Fibroblast of lung (primary cell): ENCODE measurements around the gene NEURL2. TPM values are rescaled to one million over a fixed set of nuclear protein-coding genes. Genes with fewer than 3 reads are reported as not detected.

Source experiments
- DNase-seq, 2 donors: peaks; one replicate each; pipeline versions ENCODE4 v3.0.0 to v3.0.0-alpha.2; 2010; ENCODE audit warnings: low read depth in 2 of 2
- H2AFZ ChIP-seq: 2 replicates; pipeline ENCODE4 v1.5.1; 2012; ENCODE audit warnings: low read length, control low read depth, inconsistent platforms
- H3K27ac ChIP-seq: 2 replicates; pipeline ENCODE4 v1.5.1; 2011; ENCODE audit warnings: low read length, control low read depth; ENCODE audit not compliant: insufficient read depth
- H3K27me3 ChIP-seq: 2 replicates; pipeline ENCODE4 v1.5.1; 2011; ENCODE audit warnings: mild to moderate bottlenecking, low read length; ENCODE audit not compliant: control insufficient read depth, insufficient read depth
- H3K36me3 ChIP-seq: 2 replicates; pipeline ENCODE4 v1.5.1; 2011; ENCODE audit warnings: low read length; ENCODE audit not compliant: control insufficient read depth, insufficient read depth
- H3K4me1 ChIP-seq: 2 replicates; pipeline ENCODE4 v1.5.1; 2011; ENCODE audit warnings: low read length; ENCODE audit not compliant: control insufficient read depth, insufficient read depth; ENCODE audit errors: extremely low read depth
- H3K4me2 ChIP-seq: 2 replicates; pipeline ENCODE4 v1.5.1; 2011; ENCODE audit warnings: low read length, control low read depth; ENCODE audit not compliant: insufficient read depth; ENCODE audit errors: extremely low read depth
- H3K4me3 ChIP-seq, 4 experiments: fragments of 200-600 bp in 1 of 4; sonication (generic) in 1 of 4; replicated peaks in 1 of 4; 2 replicates each; pipeline ENCODE4 v1.5.1; 2011 to 2016; ENCODE audit warnings: low read length in 4 of 4, low read depth in 3 of 4, mild to moderate bottlenecking in 3 of 4, control low read depth in 2 of 4, inconsistent platforms in 1 of 4, mixed read lengths in 1 of 4; ENCODE audit not compliant: insufficient read depth in 1 of 4; ENCODE audit errors: control extremely low read depth in 1 of 4
- H3K79me2 ChIP-seq: 2 replicates; pipeline ENCODE4 v1.5.1; 2012; ENCODE audit warnings: mild to moderate bottlenecking, low read length, inconsistent platforms; ENCODE audit not compliant: control insufficient read depth, insufficient read depth
- H3K9ac ChIP-seq: 2 replicates; pipeline ENCODE4 v1.5.1; 2011; ENCODE audit warnings: mild to moderate bottlenecking, low read length, control low read depth; ENCODE audit not compliant: insufficient read depth
- H3K9me3 ChIP-seq: 2 replicates; pipeline ENCODE4 v1.5.1; 2012; ENCODE audit warnings: low read depth, low read length; ENCODE audit not compliant: control insufficient read depth, insufficient read depth
- H4K20me1 ChIP-seq: 2 replicates; pipeline ENCODE4 v1.5.1; 2011; ENCODE audit warnings: low read length; ENCODE audit not compliant: control insufficient read depth, insufficient read depth; ENCODE audit errors: extremely low read depth
- EZH2 ChIP-seq: IDR thresholded peaks from 2 replicates; pipeline ENCODE4 v1.5.1; 2012; ENCODE audit warnings: low read length, control low read depth, mild to moderate bottlenecking; ENCODE audit errors: missing control alignments
- polyA plus RNA-seq, 2 donors: library from polyadenylated mRNA; depleted of rRNA in 1 of 2; stranded (reverse) in 1 of 2; unstranded in 1 of 2; fragments of >200 nt; gene quantifications; 2 replicates each; pipeline ENCODE4 v1.2.1, GENCODE V29; 2011 to 2012; ENCODE audit warnings: missing spikeins in 1 of 2
- total RNA-seq: library from RNA; depleted of rRNA; stranded (reverse); fragments of >200 nt; gene quantifications from 2 replicates; pipeline ENCODE4 v1.2.1, GENCODE V29; 2014
- TF ChIP-seq, protein P1 (sequence below), 2 donors: IDR thresholded peaks in 1 of 2; conservative IDR thresholded peaks in 1 of 2; 1 replicate in 1 of 2; 2 replicates in 1 of 2; pipeline ENCODE4 v1.5.1; 2011 to 2012; ENCODE audit warnings: low read length in 2 of 2, control low read depth in 1 of 2, inconsistent platforms in 1 of 2, low read depth in 1 of 2, mild to moderate bottlenecking in 1 of 2

The NEURL2 gene
- total and polyA plus RNA-seq, 2 donors (not counting 1 experiment from before 2014, with no cell fraction given), result 0.77 to 7.1 TPM

DNA sequence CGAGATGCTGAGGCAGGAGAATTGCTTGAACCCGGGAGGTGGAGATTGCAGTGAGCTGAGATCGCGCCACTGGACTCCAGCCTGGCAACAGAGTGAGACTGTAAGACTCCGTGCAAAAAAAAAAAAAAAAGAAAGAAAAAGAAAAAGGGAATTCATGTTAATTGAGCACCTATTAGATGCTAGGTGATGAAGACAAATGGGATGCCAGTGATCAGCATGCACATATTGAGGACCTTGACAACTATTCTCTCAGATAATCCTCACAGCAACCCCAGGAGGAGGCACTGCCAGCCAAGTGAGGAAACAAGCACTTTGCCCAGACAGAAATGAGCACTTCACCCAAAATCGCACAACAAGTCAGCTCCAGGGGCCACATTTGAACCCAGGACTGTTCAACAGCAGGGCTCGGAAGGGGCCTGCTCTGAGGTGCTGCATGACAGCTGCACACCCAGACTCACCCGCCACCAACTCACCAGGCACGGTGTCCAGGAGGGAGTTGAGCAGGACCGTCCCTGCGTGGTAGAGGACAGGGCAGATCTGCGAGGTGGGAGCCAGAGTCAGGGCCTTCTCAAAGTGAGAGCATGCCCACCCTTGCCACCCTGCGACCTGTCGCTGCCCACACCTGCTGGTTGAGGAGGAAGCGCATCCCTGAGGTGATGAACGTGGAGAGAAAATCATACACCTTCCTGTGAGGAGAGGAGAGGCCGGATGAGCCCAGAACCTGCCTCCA, 16.4 kb upstream of the NEURL2 start:
- H3K4me2 ChIP-seq, result no peak overlapping the region
- peaks cover 18% of the 10 kb centered on the region for H3K4me1 ChIP-seq
- no peak for TF ChIP-seq EZH2
- TF ChIP-seq, protein P1, sequence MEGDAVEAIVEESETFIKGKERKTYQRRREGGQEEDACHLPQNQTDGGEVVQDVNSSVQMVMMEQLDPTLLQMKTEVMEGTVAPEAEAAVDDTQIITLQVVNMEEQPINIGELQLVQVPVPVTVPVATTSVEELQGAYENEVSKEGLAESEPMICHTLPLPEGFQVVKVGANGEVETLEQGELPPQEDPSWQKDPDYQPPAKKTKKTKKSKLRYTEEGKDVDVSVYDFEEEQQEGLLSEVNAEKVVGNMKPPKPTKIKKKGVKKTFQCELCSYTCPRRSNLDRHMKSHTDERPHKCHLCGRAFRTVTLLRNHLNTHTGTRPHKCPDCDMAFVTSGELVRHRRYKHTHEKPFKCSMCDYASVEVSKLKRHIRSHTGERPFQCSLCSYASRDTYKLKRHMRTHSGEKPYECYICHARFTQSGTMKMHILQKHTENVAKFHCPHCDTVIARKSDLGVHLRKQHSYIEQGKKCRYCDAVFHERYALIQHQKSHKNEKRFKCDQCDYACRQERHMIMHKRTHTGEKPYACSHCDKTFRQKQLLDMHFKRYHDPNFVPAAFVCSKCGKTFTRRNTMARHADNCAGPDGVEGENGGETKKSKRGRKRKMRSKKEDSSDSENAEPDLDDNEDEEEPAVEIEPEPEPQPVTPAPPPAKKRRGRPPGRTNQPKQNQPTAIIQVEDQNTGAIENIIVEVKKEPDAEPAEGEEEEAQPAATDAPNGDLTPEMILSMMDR (conservative IDR thresholded peaks at IDR 0.05 in 1 of 2, IDR thresholded peaks at IDR 0.05 in 1 of 2; ENCODE audit: low read depth in 1 of 2, low read length in 2 of 2), result no peak
- no peaks in the 10 kb centered on the region for H3K27me3 ChIP-seq
- H3K27ac ChIP-seq, result no peak overlapping the region
- H3K4me3 ChIP-seq, result no peak overlapping the region
- no peak overlapping the region for H3K9ac ChIP-seq
- no peaks in the 10 kb centered on the region for H3K9me3 ChIP-seq
- no peak for DNase-seq
- H3K79me2 ChIP-seq, result no peaks in the 10 kb centered on the region
- peaks cover 1% of the 10 kb centered on the region for H3K36me3 ChIP-seq
- H2AFZ ChIP-seq, result no peak overlapping the region
- H4K20me1 ChIP-seq, result no peaks in the 10 kb centered on the region

DNA sequence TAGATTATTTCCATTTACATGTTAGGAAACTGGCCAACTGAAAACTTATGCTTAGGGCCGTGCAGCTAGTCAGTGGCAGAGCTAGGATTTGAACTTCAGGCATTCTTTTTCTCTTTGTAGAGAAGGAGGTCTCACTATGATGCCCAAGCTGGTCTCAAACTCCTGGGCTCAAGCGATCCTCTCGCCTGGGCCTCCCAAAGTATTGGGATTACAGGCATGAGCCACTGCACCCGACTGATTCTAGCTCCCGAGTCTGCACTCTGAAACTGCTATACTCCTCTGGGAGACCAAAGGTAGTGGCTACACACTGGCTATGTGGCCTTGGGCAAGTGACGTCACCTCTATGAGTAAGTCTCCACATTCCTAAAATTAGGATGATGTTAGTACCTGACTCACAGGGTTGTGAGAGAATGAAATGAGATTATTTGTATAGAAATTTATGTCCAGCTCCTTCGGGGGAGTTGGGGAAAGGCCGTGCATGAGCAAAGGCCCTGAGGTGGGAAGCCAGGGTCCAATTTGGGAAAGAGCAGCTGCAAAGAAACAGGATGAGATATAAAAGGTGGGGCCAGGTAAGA, 14.6 kb upstream of the NEURL2 start:
- no peak overlapping the region for H3K9ac ChIP-seq
- peaks cover 7% of the 10 kb centered on the region for H3K4me1 ChIP-seq
- H3K36me3 ChIP-seq, result peaks cover 4% of the 10 kb centered on the region
- H3K27ac ChIP-seq, result peak overlapping the region; percentile 1
- no peaks in the 10 kb centered on the region for H3K27me3 ChIP-seq
- H2AFZ ChIP-seq, result no peak overlapping the region
- no peaks in the 10 kb centered on the region for H3K79me2 ChIP-seq
- H3K9me3 ChIP-seq, result no peaks in the 10 kb centered on the region
- peak; percentile 27 to 87 for DNase-seq
- no peak overlapping the region for H3K4me2 ChIP-seq
- no peaks in the 10 kb centered on the region for H4K20me1 ChIP-seq
- H3K4me3 ChIP-seq, result no peak overlapping the region
- no peak for TF ChIP-seq EZH2
- TF ChIP-seq, protein P1 (conservative IDR thresholded peaks at IDR 0.05 in 1 of 2, IDR thresholded peaks at IDR 0.05 in 1 of 2; ENCODE audit: low read depth in 1 of 2, low read length in 2 of 2), result no peak

DNA sequence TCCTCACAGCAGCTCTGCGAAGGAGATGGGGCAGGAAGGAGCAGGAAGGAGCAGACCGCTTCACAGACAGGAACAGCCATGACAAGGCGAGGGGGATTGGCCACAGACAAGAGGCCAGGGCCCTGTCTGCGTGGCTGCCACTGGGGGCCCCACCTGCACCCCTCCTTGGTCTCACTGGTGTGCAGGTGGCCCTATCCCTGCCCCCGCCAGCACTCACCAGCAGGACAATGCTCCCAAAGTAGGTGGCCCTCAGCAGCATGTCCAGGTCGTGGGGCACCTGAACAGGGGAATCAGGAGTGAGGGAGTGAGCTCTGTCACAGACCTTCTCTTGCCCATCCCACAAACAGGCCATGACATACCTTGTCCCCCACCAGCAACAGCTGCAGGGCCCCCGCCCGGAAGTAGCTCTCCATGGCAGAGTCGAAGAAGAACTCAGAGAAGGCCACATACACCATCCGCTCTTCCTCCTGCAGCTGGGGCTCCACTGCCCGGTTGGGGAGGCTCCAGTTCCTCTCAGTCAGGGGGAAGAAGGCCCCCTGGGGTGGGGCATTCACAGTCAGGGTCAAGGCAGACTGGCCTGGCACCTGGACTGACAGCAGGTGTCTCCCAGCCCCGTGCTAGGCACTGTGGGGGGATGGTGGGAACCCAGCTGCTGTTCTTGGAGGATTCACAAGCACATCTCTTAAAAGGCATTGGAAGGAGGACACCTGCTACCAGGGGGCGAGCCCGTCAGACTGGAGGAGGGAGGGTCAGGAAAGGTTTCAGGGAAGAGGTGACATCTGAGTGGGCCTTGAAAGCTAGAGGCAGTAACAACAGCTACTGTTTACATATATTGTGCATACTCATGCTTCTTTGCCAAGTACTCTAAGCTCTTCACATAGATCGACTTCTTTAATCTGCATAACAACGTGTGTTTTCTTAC, 13.8 kb upstream of the NEURL2 start:
- H3K79me2 ChIP-seq, result no peaks in the 10 kb centered on the region

More for the DNA sequence above, 13.8 kb upstream of the NEURL2 start:
- TF ChIP-seq EZH2, result no peak
- TF ChIP-seq, protein P1 (conservative IDR thresholded peaks at IDR 0.05 in 1 of 2, IDR thresholded peaks at IDR 0.05 in 1 of 2; ENCODE audit: low read depth in 1 of 2, low read length in 2 of 2), result no peak
- no peaks in the 10 kb centered on the region for H4K20me1 ChIP-seq
- no peaks in the 10 kb centered on the region for H3K9me3 ChIP-seq
- H3K27me3 ChIP-seq, result no peaks in the 10 kb centered on the region
- peaks cover 5% of the 10 kb centered on the region for H3K4me1 ChIP-seq
- peaks cover 6% of the 10 kb centered on the region for H3K36me3 ChIP-seq
- H2AFZ ChIP-seq, result no peak overlapping the region
- no peak overlapping the region for H3K9ac ChIP-seq
- no peak overlapping the region for H3K4me2 ChIP-seq
- no peak overlapping the region for H3K4me3 ChIP-seq
- no peak overlapping the region for H3K27ac ChIP-seq
- no peak for DNase-seq
